Dendritic cell treated with granulocyte-macrophage colony-stimulating factor and Interleukin-4, amounts not matched to agents 40 ng/mL and 50 ng/mL, for 4 days (primary cell): ENCODE measurements around the gene DAZ3.
"Not testable (repeated sequence)": the region's sequence is repeated elsewhere in the genome, so short reads cannot be mapped to it uniquely, and the experiment has no call there.

Experiments used
- H3K27ac Mint-ChIP-seq: one replicate; pipeline ENCODE4 v1.8.0; 2022; ENCODE audit warnings: mild to moderate bottlenecking, mixed read lengths
- H3K27me3 Mint-ChIP-seq: one replicate; pipeline ENCODE4 v1.8.0; 2022; ENCODE audit warnings: mild to moderate bottlenecking, mixed read lengths
- H3K36me3 Mint-ChIP-seq: one replicate; pipeline ENCODE4 v1.8.0; 2022; ENCODE audit warnings: low read depth, mixed read lengths
- H3K4me1 Mint-ChIP-seq: one replicate; pipeline ENCODE4 v1.8.0; 2022; ENCODE audit warnings: low read depth, mixed read lengths
- H3K4me3 Mint-ChIP-seq: one replicate; pipeline ENCODE4 v1.8.0; 2022; ENCODE audit warnings: mild to moderate bottlenecking, moderate library complexity, mixed read lengths
- H3K9me3 Mint-ChIP-seq: one replicate; pipeline ENCODE4 v1.8.0; 2022; ENCODE audit warnings: mixed read lengths
- intact Hi-C: fragments of 100-400 bp; cut with micrococcal nuclease; formaldehyde crosslinking; loops from one replicate; pipeline ENCODE4 v1.15.0; 2022

DAZ3 gene

GRCh38 chrY:24813293-24813692 lies at the start of gene DAZ3:
Gene DAZ3, minus strand, starts transcription at chrY:24813393. Its CDS starts 208 bp downstream, at chrY:24813185.
- H3K4me3 Mint-ChIP-seq, intact Hi-C loops, H3K4me1 Mint-ChIP-seq, H3K36me3 Mint-ChIP-seq, H3K9me3 Mint-ChIP-seq, H3K27ac Mint-ChIP-seq, H3K27me3 Mint-ChIP-seq: not testable (repeated sequence)

GRCh38 chrY:24833619-24834018 lies 20.4 kb upstream of the DAZ3 start, which contains the start of gene DAZ4:
Gene DAZ4, plus strand, starts transcription at chrY:24833919. Its CDS starts 208 bp downstream, at chrY:24834127.
- H3K36me3 Mint-ChIP-seq, H3K27ac Mint-ChIP-seq, intact Hi-C loops: not testable (repeated sequence)

GRCh38 chrY:24825069-24825468 lies 11.9 kb upstream of the DAZ3 start:
- H3K36me3 Mint-ChIP-seq, H3K4me3 Mint-ChIP-seq, H3K27me3 Mint-ChIP-seq, intact Hi-C loops, H3K4me1 Mint-ChIP-seq, H3K27ac Mint-ChIP-seq, H3K9me3 Mint-ChIP-seq: not testable (repeated sequence)

More at GRCh38 chrY:24833619-24834018, 20.4 kb upstream of the DAZ3 start, which contains the start of gene DAZ4:
- not testable (repeated sequence) for H3K9me3 Mint-ChIP-seq, H3K4me1 Mint-ChIP-seq, H3K27me3 Mint-ChIP-seq, H3K4me3 Mint-ChIP-seq

- H3K9me3 Mint-ChIP-seq, H3K27me3 Mint-ChIP-seq, intact Hi-C loops, H3K4me3 Mint-ChIP-seq, H3K36me3 Mint-ChIP-seq, H3K27ac Mint-ChIP-seq, H3K4me1 Mint-ChIP-seq: not testable (repeated sequence)
These were observed 11.1 kb upstream of the DAZ3 start for GRCh38 chrY:24824184-24824879.

GRCh38 chrY:24821836-24822235 lies 8.6 kb upstream of the DAZ3 start:
- H3K4me3 Mint-ChIP-seq, H3K27me3 Mint-ChIP-seq, H3K4me1 Mint-ChIP-seq, H3K27ac Mint-ChIP-seq, H3K9me3 Mint-ChIP-seq, H3K36me3 Mint-ChIP-seq, intact Hi-C loops: not testable (repeated sequence)
